NCI-H82 treated with DMSO at 0.1 percent for 48 hours (cell line): ENCODE results near the gene TCEAL8.
"Not testable (repeated sequence)": the region's sequence is repeated elsewhere in the genome, so short reads cannot be mapped to it uniquely, and the experiment has no call there.

ENCODE experiments used
- DNase-seq: peaks from one replicate; lab custom pipeline; 2025; ENCODE audit not compliant: unreplicated experiment; lab: John Stamatoyannopoulos, UW

TCEAL8 gene, protein sequence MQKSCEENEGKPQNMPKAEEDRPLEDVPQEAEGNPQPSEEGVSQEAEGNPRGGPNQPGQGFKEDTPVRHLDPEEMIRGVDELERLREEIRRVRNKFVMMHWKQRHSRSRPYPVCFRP

DNA sequence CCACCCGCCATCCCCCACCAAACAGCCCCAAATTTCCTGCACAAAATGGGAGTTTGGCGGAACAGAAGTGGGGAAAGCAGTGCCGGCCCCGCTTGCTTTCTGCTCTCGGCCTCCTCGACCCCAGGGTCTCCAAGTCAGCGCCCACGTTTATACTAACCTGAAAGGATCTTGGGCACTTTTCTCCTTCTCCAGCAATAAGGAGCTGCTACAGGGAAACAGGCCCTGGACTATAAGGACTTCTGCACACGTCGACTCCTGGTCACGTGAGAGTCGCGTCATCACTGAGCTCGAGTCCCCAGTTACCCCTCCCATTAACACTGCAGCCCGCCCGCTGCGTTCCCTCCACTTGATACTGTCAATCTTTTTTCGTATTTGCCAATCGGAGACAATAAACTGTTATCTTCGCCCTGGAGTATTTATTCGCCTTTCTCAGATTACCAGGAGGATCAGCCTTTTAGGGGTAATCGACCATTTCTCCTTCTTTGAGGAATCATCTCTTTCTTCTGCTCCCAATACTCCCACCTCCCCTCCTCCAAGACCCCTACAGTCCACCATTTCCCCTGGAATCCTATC is at the start of gene TCEAL8:
TCEAL8 (minus strand) TSS at position 235 of the 573 bp plus-strand sequence. CDS start 1,176 bp downstream, outside the sequence.
- DNase-seq, result peak; percentile 59

DNA sequence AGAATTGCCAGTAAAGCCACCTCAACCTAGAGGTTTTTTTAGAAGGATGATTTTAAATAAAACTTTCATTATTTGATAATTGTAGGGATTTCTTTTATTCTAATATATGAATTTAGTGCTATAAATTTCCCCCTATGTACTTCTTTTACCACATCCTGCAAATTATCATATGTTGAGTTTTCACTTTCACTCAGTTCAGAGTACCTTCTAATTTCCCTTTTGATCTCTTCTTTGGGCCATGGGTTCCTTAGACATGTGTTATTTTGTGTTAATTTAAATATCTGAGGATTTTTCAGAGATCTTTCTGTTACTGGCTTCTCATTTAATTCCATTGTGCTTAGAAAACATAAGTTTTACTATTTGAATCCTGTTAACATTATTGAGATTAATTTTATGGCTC is 49.8 kb upstream of the TCEAL8 start:
- DNase-seq, result no peak

DNA sequence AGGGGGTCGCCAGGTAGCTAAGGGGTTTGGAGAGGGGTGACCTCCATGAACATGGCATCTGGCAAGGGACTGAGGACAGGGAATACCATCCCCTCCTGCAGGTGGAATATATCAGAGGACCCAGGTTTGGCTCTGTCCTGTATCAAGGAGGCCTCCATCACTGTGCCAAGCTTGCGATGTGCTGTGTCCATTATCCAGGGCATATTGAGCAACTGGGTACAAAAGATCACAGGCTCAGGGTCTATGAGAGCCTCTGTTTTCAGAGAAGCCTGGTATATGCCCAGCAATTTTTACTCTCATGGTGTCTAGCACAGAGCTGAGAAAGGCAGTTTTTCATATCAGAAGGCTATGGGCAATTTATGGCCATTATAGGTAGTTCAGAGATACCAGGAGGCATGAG is 38.2 kb upstream of the TCEAL8 start:
- no peak for DNase-seq

DNA sequence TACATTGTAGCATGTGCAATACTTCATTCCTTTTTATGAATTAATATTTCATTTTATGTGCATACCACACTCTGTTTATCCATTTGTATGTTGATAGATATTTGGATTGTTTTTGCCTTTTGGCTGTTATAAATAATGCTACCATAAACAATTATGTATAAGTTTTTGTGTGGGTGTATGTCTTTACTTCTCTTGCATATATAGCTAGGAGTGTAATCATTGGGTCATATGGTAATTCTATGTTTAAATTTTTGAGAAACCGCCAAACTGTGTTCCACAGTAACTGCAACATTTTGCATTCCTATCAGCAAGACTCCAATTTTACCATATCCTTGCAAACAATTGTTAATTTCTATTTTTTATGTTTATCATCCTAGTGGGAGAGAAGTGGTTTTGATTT is 24.7 kb upstream of the TCEAL8 start:
- no peak for DNase-seq

DNA sequence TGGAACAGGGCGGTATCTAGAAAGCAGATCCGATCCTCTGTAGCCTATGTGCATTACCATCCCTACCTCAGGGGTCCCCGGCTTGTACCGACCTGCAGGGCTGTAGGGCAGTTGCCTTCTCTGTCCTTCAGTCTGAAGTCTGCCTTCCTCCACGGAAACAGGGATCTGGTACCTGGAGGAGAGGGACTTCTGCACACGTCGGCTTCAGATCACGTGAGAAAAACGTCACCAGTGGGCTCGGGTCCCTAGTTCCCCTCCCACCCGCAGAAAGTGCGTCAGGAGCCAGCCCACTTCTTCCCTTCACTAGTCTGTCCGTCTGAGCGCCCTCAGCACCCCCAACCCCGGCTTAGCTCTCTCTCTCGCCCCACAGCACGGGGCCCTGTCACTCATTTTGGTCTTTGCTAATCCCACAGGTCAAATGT is 21.6 kb upstream of the TCEAL8 start, which contains the start of gene TCEAL5:
TCEAL5 (minus strand) TSS at position 170 of the 422 bp plus-strand sequence. CDS start 2,187 bp downstream, outside the sequence.
- DNase-seq, result no peak

DNA sequence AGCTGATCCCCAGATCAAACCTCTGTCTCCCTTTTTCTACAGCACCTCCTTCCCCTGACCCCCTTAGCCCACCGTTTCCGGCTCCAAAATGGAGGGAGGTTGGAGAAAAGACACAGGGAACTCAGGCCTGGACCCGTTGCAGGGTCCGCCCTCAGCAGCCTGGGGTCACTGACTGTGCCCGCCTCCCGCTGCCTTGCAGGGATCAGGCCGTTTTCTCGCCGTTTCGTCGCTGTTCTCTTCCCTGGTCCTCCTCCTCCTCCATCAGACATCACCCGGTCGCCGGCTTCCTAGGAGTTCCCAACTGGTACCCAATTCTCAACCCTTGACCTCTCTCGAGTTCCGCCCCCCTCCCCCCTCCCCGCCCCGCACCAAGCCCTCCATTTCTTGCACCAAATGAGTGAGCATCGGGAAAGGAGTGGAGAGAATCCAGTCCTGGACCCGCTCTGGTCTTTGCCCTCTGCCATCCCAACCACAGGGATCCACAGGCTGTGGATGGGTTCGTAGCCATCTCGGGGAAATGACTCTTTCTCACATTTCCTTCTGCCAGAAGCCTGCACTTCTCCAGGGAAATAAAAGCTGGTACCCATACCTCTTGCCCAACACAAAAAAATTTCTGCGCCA is 21.1 kb upstream of the TCEAL8 start:
- no peak for DNase-seq

DNA sequence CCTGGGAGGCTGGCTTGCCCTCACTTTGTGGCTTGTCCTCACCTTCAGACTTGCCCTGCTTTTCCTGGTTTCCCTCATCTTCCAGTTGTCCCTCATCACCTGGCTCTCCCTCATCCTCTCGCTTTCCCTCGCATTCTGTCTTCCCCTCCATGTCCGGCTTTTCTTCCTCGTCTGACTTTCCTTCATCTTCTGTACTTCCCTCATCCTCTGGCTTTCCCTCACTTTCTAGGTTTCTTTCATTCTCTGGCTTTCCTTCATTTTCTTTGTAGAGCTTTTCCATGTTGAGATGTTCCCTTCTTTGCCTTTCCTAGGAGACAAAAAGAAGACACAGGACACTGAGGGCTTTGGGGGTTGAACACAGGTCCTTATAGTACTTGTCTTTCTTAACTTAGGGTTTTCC is 19.3 kb upstream of the TCEAL8 start:
- no peak for DNase-seq

DNA sequence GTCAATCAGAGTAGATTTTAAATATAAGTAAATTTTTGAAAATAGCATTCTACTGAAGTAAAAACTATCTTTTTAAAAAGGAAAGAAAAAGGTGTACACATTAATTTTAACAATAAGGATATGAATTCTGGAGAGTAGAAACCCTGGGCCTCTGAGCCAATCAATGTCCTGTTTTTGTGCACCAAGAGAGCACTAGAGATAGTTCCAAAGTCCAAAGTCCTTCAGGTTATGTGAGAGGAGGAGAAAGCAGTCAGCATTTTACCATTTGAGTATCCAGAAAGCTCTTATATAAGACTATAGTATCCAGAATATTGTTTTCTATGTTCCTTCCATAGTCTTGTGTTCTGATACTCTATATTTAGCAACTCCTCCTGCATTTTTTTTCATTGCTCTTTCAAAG is 3.3 kb upstream of the TCEAL8 start:
- no peak for DNase-seq

DNA sequence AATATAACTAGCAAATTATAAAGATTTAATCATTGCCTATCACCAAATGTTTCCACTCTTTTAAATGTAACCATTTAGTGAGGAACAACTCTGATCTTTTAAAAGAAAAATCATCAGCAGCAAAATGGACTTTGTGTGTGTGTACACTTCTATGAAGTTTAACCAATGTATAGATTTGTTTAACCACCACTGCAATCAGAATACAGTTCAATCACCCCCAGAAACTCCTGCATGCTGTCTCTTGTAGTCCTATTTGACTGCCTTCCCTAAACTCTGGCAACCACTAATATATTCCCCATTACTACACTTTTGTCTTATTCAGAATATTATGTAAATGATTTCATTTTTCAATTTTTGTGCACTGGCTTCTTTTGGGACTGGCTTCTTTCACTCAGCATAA is 1.7 kb upstream of the TCEAL8 start:
- no peak for DNase-seq

DNA sequence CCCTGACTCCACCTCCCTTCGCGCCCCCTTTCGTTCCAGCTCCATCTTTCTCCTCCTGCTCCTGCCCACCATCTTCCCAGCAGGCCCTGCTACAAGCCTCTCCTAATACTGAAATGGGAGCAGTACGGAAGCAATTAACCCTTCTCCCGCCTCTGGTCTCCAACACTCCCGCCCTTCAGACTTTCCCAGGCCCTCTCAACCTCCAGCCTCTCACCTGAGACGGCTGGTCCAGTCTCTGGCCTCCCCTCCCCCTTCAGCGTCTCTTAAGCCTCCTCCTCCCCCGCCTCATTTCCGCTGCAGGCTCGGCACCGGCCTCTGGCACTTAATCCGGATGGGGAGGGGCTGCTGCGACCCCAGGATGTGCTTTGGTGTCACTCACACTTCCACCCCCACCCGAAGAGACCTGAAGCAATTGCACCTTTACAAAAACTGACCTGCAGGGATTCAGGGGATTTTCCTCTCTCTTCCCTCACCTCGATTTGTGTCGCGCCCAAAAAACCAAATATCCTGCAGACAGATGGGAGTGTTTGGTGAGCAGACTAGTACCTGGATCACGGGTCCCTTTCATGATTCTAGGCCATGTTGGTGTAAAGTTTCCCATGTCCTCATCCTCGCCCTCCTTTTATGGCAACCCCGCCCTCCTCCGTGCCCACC is 657 bp downstream of the TCEAL8 start:
- peak; percentile 50 for DNase-seq

DNA sequence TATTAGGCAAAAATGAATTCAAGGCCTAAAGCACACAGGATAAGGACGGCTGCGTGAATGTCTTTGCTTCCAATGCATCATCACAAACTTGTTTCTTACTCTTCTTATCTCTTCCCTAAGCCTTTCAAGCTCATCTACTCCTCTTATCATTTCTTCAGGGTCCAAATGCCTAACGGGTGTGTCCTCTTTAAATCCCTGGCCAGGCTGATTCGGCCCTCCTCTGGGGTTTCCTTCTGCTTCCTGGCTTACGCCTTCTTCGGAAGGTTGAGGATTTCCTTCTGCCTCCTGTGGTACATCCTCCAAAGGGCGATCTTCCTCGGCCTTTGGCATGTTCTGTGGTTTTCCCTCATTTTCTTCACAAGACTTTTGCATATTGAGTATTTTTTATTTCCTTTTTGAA is 1.3 kb downstream of the TCEAL8 start:
- no peak for DNase-seq

DNA sequence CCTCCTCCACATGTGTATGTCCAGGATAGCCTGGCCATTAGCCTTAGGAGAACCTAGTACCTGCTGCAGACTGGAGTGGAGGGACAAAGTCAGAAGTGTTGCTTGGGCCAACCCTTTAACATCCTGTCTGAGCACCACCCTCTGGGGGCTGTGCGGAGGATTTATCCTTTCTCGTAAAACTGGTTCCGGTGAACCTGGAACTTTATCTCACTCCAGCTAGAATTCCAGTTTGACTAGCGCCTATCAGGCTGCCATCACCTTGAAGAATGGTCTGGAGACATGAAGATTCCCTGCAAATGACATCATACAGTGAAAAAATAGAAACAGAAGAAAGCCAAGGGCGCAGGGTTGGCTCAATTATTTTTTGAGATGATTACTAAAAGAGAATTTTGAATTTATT is 4.0 kb downstream of the TCEAL8 start:
- no peak for DNase-seq

DNA sequence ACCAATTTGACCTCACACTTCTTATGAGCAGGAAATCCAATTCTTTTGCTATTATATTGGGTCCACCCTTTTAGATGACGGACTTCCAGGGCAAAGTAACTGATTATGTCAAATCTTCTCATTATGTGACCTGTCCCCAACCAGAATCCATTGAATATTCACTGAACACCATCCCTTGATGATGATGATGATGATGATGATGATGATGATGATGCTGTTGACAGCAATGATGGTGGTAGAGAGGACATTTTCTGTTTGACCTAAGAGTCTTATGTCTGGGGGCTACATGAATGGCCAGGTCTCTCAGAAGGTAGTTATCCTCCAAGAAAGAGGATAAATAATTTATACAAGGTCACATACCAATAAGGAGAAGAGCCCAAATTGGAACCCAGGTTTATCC is 5.2 kb downstream of the TCEAL8 start:
- DNase-seq, result no peak

DNA sequence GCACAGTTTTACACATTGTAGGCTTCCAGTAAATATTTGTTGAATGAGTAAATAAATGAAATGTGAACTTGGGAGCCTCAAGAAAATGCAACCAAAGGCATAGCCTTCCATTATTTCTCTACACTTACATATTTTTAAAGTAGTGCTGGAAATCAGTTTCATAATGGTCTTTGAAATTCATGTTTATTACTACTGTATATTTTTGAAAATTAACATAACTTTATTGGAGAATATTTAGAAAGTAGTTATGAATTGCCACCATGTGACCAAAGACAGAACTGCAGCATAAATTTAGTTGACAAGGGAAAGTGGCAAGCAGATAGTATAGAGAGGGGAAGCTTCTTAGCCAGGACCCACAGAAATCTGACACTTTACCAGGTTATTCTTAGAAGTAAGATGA is 6.4 kb downstream of the TCEAL8 start:
- no peak for DNase-seq

DNA sequence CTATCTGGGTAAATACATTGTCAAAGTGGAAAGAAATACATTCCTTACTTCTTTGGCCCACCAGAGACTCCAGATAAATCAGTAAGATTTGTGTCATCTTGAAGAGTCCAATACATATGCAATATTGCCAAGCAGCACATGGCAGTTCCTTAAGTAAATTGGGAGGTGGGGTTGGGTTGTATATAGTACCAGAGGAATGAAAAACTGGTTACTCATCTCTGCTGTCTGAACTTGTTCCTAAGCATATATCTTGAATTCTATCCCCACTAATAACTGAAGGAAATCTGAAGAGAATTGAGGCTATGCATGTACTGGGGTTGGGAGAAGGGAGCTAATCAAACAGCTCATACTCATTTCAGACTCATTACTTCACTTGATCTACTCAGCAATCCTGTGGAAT is 14.8 kb downstream of the TCEAL8 start:
- no peak for DNase-seq

DNA sequence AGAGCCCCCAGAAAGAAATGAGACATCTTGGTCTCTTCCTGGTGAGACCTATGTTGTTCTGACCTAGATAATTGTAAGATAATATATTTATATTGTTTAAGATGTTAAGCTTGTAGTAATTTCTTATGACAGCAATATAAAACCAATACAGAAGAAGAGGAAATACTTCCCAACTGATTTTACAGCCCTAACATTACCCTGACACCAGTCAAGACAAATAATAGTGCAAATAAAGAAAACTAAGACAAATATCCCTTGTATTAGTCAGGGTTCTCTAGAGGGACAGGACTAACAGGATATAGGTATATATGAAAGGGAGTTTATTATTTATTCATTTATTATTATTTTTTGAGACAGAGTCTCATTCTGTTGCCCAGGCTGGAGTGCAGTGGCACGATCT is 18.7 kb downstream of the TCEAL8 start:
- no peak for DNase-seq

DNA sequence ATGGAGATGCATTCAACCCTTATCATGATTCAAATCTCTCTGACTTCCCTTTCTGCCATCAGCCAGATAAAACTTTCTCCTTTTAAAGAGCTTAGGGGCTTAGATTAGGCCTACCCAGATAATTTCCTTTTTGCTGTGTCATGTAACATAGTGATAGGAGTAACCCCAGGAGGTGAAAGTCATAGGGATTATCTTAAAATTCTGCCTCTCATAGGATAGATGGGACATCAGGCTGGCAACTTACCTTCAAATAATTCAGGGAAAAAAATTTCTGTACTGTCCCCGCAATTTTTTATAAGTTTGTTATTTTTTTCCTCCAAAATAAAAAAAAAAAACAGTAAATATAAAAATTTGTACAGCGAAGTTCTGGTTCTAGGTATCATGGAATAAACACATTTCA is 19.3 kb downstream of the TCEAL8 start:
- not testable (repeated sequence) for DNase-seq

DNA sequence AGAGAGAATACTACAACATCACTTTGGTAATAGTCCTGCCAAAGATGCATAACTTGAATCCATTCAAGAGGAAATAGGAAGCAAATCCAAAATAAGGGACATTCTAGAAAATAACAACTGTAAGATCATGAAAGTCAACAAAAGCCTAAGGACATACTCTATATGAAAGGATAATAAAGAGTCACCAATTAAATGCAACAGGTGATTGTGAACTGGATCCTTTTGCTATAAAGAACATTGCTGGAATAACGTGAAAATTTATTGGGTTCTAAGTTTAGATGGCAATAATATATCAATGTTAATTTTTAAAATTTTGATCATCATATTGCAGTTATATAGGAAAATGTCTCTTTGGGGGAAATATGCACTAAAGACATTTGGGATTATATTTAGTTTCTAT is 20.1 kb downstream of the TCEAL8 start:
- no peak for DNase-seq

DNA sequence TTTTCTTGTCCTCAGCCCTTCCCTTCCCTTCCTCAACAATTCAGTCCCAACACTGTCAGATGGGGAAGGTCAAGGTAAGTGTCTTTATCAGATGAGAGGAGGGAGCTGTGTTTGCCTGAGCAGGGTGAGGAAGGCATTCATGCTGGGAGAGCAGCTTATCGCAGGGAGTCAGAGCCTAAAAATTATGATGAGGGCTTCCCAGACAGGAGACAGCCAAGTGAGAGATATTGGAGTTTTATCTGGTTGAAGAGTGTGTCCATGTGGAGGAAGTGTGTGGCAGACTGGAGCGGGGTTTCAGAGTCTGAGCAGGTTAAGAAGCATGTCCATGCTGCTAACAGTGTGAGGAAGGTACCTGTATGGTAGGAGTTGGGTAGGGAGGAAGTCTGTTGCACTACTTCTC is 21.7 kb downstream of the TCEAL8 start:
- no peak for DNase-seq

DNA sequence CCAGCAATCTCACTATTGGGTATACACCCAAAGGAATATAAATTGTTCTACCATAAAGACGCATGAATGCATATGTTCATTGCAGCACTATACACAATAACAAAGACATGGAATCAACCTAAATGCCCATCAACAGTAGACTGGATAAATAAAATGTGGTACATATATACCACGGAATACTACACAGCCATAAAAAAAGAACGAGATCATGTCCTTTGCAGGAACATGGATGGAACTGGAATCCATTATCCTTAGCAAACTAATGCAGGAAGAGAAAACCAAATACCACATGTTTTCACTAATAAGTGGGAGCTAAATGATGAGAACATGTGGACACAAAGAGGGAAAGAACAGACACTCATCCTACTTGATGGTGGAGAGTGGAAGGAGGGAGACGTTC is 29.0 kb downstream of the TCEAL8 start:
- not testable (repeated sequence) for DNase-seq

DNA sequence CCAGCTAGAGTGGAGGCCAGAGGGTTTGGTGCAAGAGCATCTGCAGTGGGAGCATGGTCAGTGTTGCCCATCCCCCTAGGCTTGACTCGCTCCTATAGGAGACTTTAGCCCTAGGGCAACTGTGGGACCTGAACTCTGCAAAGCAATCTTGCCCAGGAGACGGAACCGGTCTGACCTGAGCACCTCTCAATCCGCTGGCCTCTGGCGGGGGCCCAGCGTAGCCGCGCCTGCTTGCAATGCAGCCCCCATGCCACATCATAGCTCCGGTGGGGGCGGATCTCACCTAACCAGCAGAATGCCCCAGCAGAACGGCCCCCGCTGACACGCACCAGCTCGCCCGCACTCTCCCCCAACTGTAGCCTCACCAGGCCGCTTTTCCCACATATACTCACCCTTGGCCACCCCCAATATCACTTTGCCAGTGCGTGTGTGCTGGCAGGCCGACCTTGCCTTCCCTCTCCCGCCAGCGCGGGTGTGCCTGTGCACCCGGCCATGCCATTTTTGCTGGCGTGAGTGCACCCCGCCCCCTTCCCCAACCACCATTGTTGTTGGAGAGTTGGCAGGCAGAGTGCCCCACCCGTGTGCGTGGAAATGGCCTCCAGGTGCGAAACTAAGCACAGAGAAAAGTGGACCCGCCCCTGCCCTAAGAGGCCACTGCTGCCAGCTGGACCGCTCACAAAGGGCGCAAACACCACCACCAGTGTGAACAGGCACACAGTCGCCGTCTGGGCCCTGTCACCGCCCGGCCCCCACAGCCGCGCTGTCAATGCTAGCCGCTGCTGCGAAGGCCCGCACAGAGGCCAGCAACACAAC is 34.2 kb downstream of the TCEAL8 start:
- no peak for DNase-seq
